Upper lobe of left lung (tissue), 6 donors: ENCODE measurements around the gene UGT1A9. TPM values are rescaled to one million over a fixed set of nuclear protein-coding genes. Genes with fewer than 3 reads are reported as not detected.

Experiments used
- ATAC-seq, 2 donors: fragments of 200-7000 bp; cut with Tn5 transposase; one replicate each; pipeline ENCODE4 v1.9.1; 2022; ENCODE audit warnings: mild to moderate bottlenecking in 2 of 2, moderate library complexity in 2 of 2; ENCODE audit not compliant: low FRiP score in 2 of 2
- DNase-seq, 2 donors: peaks; one replicate each; pipeline ENCODE4 v3.0.0-alpha.2; 2019 to 2020
- H3K27ac ChIP-seq, 4 donors: fragments of 200-600 bp; sonication (generic); one replicate each; pipeline ENCODE4 v1.5.1; 2016 to 2019
- H3K27me3 ChIP-seq, 4 donors: fragments of 200-600 bp; sonication (generic); one replicate each; pipeline ENCODE4 v1.5.1; 2017 to 2019
- H3K36me3 ChIP-seq, 4 donors: fragments of 200-600 bp; sonication (generic); one replicate each; pipeline ENCODE4 v1.5.1; 2016 to 2019
- H3K4me1 ChIP-seq, 4 donors: fragments of 200-600 bp; sonication (generic); one replicate each; pipeline ENCODE4 v1.5.1; 2018 to 2019
- H3K4me3 ChIP-seq, 4 donors: fragments of 200-600 bp; sonication (generic); one replicate each; pipeline ENCODE4 v1.5.1; 2017 to 2019; ENCODE audit warnings: mild to moderate bottlenecking in 2 of 4, moderate library complexity in 1 of 4
- H3K9me3 ChIP-seq, 4 donors: fragments of 200-600 bp; sonication (generic); one replicate each; pipeline ENCODE4 v1.5.1; 2018 to 2019
- EP300 ChIP-seq, 4 donors: sonication (generic); formaldehyde crosslinking; IDR thresholded peaks; one replicate each; pipeline ENCODE4 v1.5.1; 2017; ENCODE audit warnings: antibody characterized with exemption in 4 of 4, control low read depth in 2 of 4
- POLR2A ChIP-seq, 4 donors: fragments of 450-650 bp; IDR thresholded peaks; one replicate each; pipeline ENCODE4 v1.5.1; 2016 to 2017; ENCODE audit warnings: antibody characterized with exemption in 4 of 4, mild to moderate bottlenecking in 2 of 4
- POLR2AphosphoS5 ChIP-seq, 2 donors: sonication (generic); formaldehyde crosslinking; IDR thresholded peaks; one replicate each; pipeline ENCODE4 v1.5.1; 2017; ENCODE audit warnings: antibody characterized with exemption in 2 of 2
- WGBS, 2 donors: methylation state at CpG; one replicate each; pipeline ENCODE4 v1.1.5; 2017 to 2018; 5-methylcytosine and 5-hydroxymethylcytosine counted together
- total RNA-seq, 6 donors: library from RNA; depleted of rRNA in 4 of 6; stranded (reverse); fragments of >200 nt in 4 of 6; gene quantifications; one replicate each; pipeline versions ENCODE4 v1.1.0 to v1.2.1, GENCODE V29; 2016 to 2021
- TF ChIP-seq, protein P1 (sequence below), 6 experiments: fragments of 450-650 bp in 4 of 6; fragments of 200-600 bp in 2 of 6; sonication (generic) in 2 of 6; IDR thresholded peaks; one replicate each; pipeline ENCODE4 v1.5.1; 2016 to 2019; ENCODE audit warnings: antibody characterized with exemption in 6 of 6
- donor health status: DM: no; HTN: no; CAD: no; lungs with moderate emphysema.
- donor health status: DM: no; HTN: yes; CAD: no; lungs with severe emphysema.

The UGT1A9 gene
- total RNA-seq, 6 donors from 2014 or later, result not detected

DNA sequence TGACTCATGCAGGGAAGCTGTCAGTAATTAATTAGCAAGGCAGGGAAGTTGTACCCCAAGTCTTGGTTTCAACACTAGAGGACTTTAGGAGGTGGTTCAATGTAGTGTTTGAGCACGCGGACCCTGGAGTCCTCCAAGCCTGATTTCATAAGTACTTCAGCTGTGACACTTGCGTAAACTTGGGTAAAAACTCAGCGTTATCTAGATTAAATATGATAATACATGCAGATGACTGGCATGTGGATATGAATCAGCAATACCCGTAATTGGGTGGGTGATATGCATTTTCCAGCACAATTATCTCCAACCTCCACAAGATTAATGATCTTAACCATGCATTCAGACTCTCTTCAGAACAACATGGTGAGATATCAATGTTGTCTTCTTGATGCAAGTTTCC is 15.2 kb downstream of the UGT1A9 start:
- Histone ChIP-seq H3K36me3 (no peaks in the 10 kb centered on the region), H3K27ac (no peak overlapping the region), H3K4me1 (no peaks in the 10 kb centered on the region), H3K9me3 (no peaks in the 10 kb centered on the region), H3K27me3 (no peaks in the 10 kb centered on the region), H3K4me3 (no peak overlapping the region)
- DNase-seq, result no peak
- TF ChIP-seq EP300 (IDR thresholded peaks at IDR 0.05) (no peak), POLR2AphosphoS5 (IDR thresholded peaks at IDR 0.05) (no peak), POLR2A (IDR thresholded peaks at IDR 0.05) (no peak)
- TF ChIP-seq, protein P1, sequence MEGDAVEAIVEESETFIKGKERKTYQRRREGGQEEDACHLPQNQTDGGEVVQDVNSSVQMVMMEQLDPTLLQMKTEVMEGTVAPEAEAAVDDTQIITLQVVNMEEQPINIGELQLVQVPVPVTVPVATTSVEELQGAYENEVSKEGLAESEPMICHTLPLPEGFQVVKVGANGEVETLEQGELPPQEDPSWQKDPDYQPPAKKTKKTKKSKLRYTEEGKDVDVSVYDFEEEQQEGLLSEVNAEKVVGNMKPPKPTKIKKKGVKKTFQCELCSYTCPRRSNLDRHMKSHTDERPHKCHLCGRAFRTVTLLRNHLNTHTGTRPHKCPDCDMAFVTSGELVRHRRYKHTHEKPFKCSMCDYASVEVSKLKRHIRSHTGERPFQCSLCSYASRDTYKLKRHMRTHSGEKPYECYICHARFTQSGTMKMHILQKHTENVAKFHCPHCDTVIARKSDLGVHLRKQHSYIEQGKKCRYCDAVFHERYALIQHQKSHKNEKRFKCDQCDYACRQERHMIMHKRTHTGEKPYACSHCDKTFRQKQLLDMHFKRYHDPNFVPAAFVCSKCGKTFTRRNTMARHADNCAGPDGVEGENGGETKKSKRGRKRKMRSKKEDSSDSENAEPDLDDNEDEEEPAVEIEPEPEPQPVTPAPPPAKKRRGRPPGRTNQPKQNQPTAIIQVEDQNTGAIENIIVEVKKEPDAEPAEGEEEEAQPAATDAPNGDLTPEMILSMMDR (IDR thresholded peaks at IDR 0.05), result no peak
- WGBS, 2 donors, result 72 to 78% methylated on average over 5 of the region's 5 CpGs
- no peak for ATAC-seq

DNA sequence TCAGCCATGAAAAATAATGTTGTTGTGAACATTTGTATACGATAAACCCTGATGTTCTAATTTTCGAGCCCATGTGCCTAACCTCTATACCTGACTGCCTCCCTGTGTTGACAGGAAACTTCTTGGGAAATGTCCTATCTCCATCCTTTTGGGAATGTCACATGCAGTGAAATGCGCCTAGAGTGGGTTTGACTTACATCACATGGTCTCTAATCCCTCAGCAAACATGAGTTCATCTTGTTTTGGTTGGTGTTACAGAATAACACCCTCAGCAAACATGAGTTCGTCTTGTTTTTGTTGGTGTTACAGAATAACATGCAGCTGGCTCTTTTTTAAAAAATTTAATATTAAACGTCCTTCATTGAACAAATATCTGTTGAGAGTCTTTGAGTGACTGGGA is 16.6 kb downstream of the UGT1A9 start:
- Histone ChIP-seq H3K36me3 (no peaks in the 10 kb centered on the region), H3K9me3 (no peaks in the 10 kb centered on the region), H3K4me1 (no peaks in the 10 kb centered on the region), H3K4me3 (no peak overlapping the region), H3K27me3 (no peaks in the 10 kb centered on the region), H3K27ac (no peak overlapping the region)
- ATAC-seq (no peak), DNase-seq (no peak)
- 85% methylated on average over 5 of the region's 5 CpGs for WGBS, 2 donors
- TF ChIP-seq, protein P1 (IDR thresholded peaks at IDR 0.05), result no peak
- TF ChIP-seq POLR2AphosphoS5 (IDR thresholded peaks at IDR 0.05), result no peak
- TF ChIP-seq POLR2A (IDR thresholded peaks at IDR 0.05), result no peak
- no peak for TF ChIP-seq EP300 (IDR thresholded peaks at IDR 0.05)

DNA sequence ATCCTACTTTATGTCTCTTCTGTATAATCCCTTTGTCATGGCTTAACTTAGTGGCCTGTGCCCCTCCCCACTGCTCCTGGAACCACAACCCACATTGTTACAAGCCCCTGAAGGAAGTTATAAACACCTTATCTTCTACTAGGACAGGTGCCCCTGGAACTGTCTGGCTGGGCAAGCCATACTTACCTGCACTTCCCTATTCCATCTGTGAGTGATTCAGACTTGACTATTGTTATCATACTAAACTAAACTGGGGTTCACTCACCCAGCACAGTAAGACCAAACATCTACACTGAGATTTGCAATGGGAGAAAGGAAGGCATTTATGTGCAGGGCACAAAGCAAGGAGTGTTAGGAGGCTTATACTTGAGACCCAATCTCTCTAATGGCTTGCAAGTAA is 17.3 kb downstream of the UGT1A9 start:
- H3K27ac ChIP-seq, result no peak overlapping the region
- no peak for DNase-seq
- no peaks in the 10 kb centered on the region for H3K36me3 ChIP-seq
- no peaks in the 10 kb centered on the region for H3K27me3 ChIP-seq
- H3K9me3 ChIP-seq, result no peaks in the 10 kb centered on the region
- no peak for ATAC-seq
- H3K4me3 ChIP-seq, result no peak overlapping the region
- no peak for TF ChIP-seq POLR2A (IDR thresholded peaks at IDR 0.05)
- TF ChIP-seq EP300 (IDR thresholded peaks at IDR 0.05), result no peak
- TF ChIP-seq, protein P1 (IDR thresholded peaks at IDR 0.05), result no peak
- no peak for TF ChIP-seq POLR2AphosphoS5 (IDR thresholded peaks at IDR 0.05)
- no peaks in the 10 kb centered on the region for H3K4me1 ChIP-seq

DNA sequence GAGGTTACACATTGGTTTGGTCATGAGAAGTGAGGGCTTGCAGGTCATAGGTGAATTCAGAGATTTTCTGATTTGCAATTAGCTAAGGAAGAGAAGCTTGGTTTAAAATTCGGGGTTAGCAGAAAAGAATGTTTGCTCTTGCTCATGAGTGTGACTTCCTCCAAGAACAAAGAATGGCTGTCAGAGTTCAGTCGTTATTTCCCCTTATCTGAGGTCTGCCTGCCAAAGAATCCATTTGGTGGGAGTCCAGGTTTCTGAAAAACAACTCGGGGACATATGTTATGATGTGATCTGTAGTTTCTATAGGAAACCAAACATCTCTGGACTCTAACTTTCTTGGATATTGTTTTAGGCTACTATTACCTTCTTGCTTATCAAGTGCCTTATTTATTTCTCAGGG is 17.8 kb downstream of the UGT1A9 start:
- TF ChIP-seq POLR2A (IDR thresholded peaks at IDR 0.05) (no peak), EP300 (IDR thresholded peaks at IDR 0.05) (no peak), POLR2AphosphoS5 (IDR thresholded peaks at IDR 0.05) (no peak)
- TF ChIP-seq, protein P1 (IDR thresholded peaks at IDR 0.05), result no peak
- Histone ChIP-seq H3K4me3 (no peak overlapping the region), H3K27me3 (no peaks in the 10 kb centered on the region), H3K36me3 (no peaks in the 10 kb centered on the region), H3K27ac (no peak overlapping the region), H3K4me1 (no peaks in the 10 kb centered on the region), H3K9me3 (no peaks in the 10 kb centered on the region)
- ATAC-seq (no peak), DNase-seq (no peak)
- 2 to 7% methylated on average over 3 of the region's 3 CpGs for WGBS, 2 donors

DNA sequence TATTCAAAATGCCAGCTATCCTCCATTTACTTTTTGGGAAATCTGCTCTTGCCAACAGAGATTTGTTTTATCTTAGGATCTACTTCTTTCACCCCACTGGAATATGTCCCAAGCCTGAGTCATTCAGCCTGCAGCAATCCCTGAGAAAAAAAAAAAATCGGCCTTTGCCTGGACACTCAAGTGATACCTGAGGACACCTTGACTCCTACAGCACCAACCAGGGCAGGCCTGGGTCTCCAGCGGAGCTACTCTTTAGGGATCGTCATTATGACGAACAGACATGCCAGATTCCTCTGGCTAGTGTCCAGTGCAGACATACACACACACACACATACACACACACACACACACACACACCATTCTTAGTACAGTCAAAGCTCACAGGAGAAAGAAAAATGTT is 18.7 kb downstream of the UGT1A9 start:
- TF ChIP-seq POLR2A (IDR thresholded peaks at IDR 0.05) (no peak), EP300 (IDR thresholded peaks at IDR 0.05) (no peak), POLR2AphosphoS5 (IDR thresholded peaks at IDR 0.05) (no peak)
- TF ChIP-seq, protein P1 (IDR thresholded peaks at IDR 0.05), result no peak
- H3K27me3 ChIP-seq, result no peaks in the 10 kb centered on the region
- DNase-seq (no peak), ATAC-seq (no peak)
- no peak overlapping the region for H3K27ac ChIP-seq
- no peak overlapping the region for H3K4me3 ChIP-seq
- no peaks in the 10 kb centered on the region for H3K4me1 ChIP-seq
- H3K9me3 ChIP-seq, result no peaks in the 10 kb centered on the region
- no peaks in the 10 kb centered on the region for H3K36me3 ChIP-seq
- 68 to 76% methylated on average over 4 of the region's 4 CpGs for WGBS, 2 donors
